ENCODE measurements around the gene LACRT.

- TF ChIP-seq YY1 (IDR thresholded peaks at IDR 0.05; ENCODE audit: insufficient read depth, insufficient read length) (no peak), ZNF274 (IDR thresholded peaks at IDR 0.05; ENCODE audit: low read depth, low read length) (no peak)
Measured at GRCh38 chr12:54653025-54653424, 18.3 kb upstream of the LACRT start.

Data from NT2/D1 (cell line).